C4-2B (cell line): Measurements from ENCODE around the gene TEX101.

ENCODE experiments used
- CTCF ChIP-seq: fragments of 450-650 bp; conservative IDR thresholded peaks from 2 replicates; pipeline ENCODE4 v1.5.1; 2017; ENCODE audit warnings: mild to moderate bottlenecking
- ZFX ChIP-seq: fragments of 450-650 bp; IDR thresholded peaks from 2 replicates; pipeline ENCODE4 v1.6.1; 2017

DNA sequence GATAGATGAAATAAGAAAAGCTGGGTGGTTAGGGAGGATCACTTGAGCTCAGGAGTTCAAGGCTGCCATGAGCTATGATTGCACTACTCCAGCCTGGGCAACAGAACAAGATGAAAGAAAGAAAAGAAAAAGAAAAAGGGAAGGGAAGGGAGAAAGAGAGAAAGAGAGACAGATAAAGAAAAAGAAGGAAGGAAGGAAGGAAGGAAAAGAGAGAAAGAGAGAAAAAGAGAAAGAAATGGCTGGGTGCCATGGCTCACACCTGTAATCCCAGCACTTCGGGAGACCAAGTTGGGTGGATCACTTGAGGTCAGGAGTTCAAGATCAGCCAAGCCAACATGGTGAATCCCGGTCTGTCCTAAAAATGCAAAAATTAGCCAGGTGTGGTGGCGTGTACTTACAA is 21.1 kb downstream of the TEX101 start:
- TF ChIP-seq CTCF (no peak), ZFX (no peak)
